Progenitor cell of endocrine pancreas (in vitro differentiated cells): ENCODE results near the gene TNIP2. TPM values are rescaled to one million over a fixed set of nuclear protein-coding genes. Genes with fewer than 3 reads are reported as not detected.

Experiments
- DNase-seq: peaks from one replicate; pipeline ENCODE4 v3.0.0; 2021; ENCODE audit warnings: low spot score; ENCODE audit not compliant: unreplicated experiment
- H3K27ac Mint-ChIP-seq: 2 replicates; pipeline ENCODE4 v1.8.0; 2021; ENCODE audit warnings: mild to moderate bottlenecking, moderate library complexity, mixed read lengths
- H3K27me3 Mint-ChIP-seq: 2 replicates; pipeline ENCODE4 v1.8.0; 2021; ENCODE audit warnings: mixed read lengths
- H3K36me3 Mint-ChIP-seq: 2 replicates; pipeline ENCODE4 v1.8.0; 2022; ENCODE audit warnings: mixed read lengths; ENCODE audit not compliant: insufficient read depth
- H3K4me1 Mint-ChIP-seq: 2 replicates; pipeline ENCODE4 v1.8.0; 2021; ENCODE audit warnings: low read depth, mixed read lengths
- H3K4me3 Mint-ChIP-seq: 2 replicates; pipeline ENCODE4 v1.8.0; 2021; ENCODE audit warnings: low read depth, mild to moderate bottlenecking, moderate library complexity, mixed read lengths
- H3K9me3 Mint-ChIP-seq: 2 replicates; pipeline ENCODE4 v1.8.0; 2021; ENCODE audit warnings: low read depth, mixed read lengths
- total RNA-seq: library from RNA; stranded (reverse); gene quantifications from 2 replicates; pipeline ENCODE4 v1.2.1, GENCODE V29; 2021
- TF ChIP-seq, protein P1 (sequence below): fragments of 200-600 bp; sonication (generic); IDR thresholded peaks from one replicate; pipeline ENCODE4 v1.5.0; 2021; ENCODE audit warnings: antibody characterized with exemption, mild to moderate bottlenecking; ENCODE audit not compliant: unreplicated experiment

Gene TNIP2
- total RNA-seq, 1 donor from 2014 or later: 26.3 TPM

- H3K36me3 Mint-ChIP-seq: peaks cover 10% of the 10 kb centered on the region
- TF ChIP-seq, protein P1, sequence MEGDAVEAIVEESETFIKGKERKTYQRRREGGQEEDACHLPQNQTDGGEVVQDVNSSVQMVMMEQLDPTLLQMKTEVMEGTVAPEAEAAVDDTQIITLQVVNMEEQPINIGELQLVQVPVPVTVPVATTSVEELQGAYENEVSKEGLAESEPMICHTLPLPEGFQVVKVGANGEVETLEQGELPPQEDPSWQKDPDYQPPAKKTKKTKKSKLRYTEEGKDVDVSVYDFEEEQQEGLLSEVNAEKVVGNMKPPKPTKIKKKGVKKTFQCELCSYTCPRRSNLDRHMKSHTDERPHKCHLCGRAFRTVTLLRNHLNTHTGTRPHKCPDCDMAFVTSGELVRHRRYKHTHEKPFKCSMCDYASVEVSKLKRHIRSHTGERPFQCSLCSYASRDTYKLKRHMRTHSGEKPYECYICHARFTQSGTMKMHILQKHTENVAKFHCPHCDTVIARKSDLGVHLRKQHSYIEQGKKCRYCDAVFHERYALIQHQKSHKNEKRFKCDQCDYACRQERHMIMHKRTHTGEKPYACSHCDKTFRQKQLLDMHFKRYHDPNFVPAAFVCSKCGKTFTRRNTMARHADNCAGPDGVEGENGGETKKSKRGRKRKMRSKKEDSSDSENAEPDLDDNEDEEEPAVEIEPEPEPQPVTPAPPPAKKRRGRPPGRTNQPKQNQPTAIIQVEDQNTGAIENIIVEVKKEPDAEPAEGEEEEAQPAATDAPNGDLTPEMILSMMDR: no peak
- H3K4me1 Mint-ChIP-seq: no peaks in the 10 kb centered on the region
- H3K27me3 Mint-ChIP-seq: no peaks in the 10 kb centered on the region
- H3K9me3 Mint-ChIP-seq: no peaks in the 10 kb centered on the region
- H3K27ac Mint-ChIP-seq: no peak overlapping the region
- H3K4me3 Mint-ChIP-seq: no peak overlapping the region
- no peak for DNase-seq
These were observed 9.9 kb downstream of the TNIP2 start for GRCh38 chr4:2745981-2746806.

- TF ChIP-seq, protein P1: no peak
- no peak overlapping the region for H3K27ac Mint-ChIP-seq
- no peak overlapping the region for H3K4me3 Mint-ChIP-seq
These were observed 10.6 kb downstream of the TNIP2 start for GRCh38 chr4:2745516-2745915.

GRCh38 chr4:2744576-2745270, 11.4 kb downstream of the TNIP2 start:
- no peak for DNase-seq
- H3K27ac Mint-ChIP-seq: no peak overlapping the region
- H3K36me3 Mint-ChIP-seq: peaks cover 13% of the 10 kb centered on the region
- no peak overlapping the region for H3K4me3 Mint-ChIP-seq
- H3K27me3 Mint-ChIP-seq: no peaks in the 10 kb centered on the region
- no peaks in the 10 kb centered on the region for H3K9me3 Mint-ChIP-seq
- TF ChIP-seq, protein P1: no peak
- peaks cover 3% of the 10 kb centered on the region for H3K4me1 Mint-ChIP-seq

More at GRCh38 chr4:2745516-2745915, 10.6 kb downstream of the TNIP2 start:
- Mint-ChIP-seq H3K27me3 (no peaks in the 10 kb centered on the region), H3K36me3 (peaks cover 13% of the 10 kb centered on the region), H3K4me1 (peaks cover 3% of the 10 kb centered on the region), H3K9me3 (no peaks in the 10 kb centered on the region)
- DNase-seq: no peak

DNA sequence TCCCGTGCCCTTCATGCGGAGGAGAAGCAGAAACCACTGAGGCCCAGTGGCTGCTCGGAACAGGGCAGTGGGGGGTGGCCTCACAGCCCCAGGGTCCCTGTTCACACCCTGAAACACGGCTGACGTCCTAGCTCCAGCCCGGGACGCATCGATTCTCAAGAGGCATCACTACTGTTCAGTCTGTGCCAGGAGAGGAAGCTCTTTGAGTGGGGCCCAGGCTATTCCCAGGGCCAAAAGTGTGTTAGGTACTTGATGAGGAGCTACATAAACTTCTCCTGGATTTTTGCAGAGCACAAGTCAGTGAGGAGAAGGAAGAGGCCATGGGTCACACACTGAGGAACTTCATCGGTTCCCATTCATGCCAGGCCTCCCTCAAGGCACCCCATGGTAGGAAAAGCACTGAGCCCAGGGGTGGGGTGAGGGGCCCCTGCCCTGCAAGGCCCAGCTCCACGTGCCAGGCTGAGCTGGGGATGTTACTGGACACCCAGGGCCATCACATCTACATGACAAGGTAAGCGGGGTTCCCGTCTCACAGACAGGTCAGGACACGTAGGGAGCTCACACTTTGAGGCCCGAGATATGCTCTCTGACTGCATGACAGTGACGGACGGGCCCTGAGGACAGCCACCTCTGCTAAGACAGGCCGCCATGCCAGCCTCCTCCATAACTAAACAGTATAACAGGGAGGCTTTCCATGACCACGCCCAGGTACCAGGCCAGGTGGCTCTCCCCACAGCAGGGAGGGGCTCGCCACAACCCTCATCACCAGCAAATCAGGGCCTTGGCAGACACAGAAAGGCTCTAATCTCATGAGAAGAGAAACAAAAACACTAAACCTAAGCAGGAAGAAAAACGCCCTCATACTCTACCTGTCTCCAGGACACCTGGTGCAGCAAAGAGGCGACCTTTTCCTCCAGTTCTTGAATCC, 12.4 kb downstream of the TNIP2 start:
- peaks cover 13% of the 10 kb centered on the region for H3K36me3 Mint-ChIP-seq
- H3K4me3 Mint-ChIP-seq: no peak overlapping the region
- DNase-seq: no peak
- peaks cover 3% of the 10 kb centered on the region for H3K4me1 Mint-ChIP-seq
- TF ChIP-seq, protein P1: no peak
- H3K27ac Mint-ChIP-seq: no peak overlapping the region
- H3K27me3 Mint-ChIP-seq: no peaks in the 10 kb centered on the region
- H3K9me3 Mint-ChIP-seq: no peaks in the 10 kb centered on the region
